ENCODE data around the gene TGM4.

TGM4 gene

DNA sequence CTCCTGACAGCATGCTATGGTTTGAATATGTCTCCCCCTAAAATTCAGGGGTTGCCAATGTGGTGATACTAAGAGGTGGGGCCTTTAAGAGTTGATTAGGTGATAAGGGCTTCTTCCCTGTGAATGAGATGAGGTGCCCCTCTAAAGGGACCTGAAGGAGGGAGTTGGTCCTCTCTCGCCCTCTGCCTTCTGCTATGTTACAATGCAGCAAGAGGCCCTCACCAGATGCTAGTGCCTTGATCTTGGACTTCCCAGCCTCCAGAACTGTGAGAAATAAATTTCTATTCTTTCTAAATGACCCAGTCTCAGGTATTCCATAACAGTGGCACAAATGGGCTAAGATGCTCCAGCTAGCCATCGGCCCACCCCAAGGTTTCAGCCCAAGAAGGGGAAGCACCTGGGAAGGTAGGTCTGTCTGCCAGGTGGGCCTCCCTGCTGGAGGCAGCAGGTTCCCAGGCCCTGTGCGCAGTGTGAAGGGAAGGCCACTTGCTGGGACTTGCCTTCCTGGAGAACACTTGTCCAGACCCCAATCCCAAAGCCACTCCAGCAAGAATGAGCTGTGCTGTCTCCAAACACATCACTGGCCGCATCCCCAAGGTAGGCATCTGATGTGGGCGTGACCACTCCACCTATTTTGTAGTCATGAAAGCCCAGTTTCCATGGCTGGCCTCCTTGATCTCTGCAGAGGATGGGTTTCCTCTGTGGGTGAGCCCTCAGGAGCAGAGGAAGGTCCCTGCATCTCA, 9.0 kb downstream of the TGM4 start:
- no peak for DNase-seq

DNA sequence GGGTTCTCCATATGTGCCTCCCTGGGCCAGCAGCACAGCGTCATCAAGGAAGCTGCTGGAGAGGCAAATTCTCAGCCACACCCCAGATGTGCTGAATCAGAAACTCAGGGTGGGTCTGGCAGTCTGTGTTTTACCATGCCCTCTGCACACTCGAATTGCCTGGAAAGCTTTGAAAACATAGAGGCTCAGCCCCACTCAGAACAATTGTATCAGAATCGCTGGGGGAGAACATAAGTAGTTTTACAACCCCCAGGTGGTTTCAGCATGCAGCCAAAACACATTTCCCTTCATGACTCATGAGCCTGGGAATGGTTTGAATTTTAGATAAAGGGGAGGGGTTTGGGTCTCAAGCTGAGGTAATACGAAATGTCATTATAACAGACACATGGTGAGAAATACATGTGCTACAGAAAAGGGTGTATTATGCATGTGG, 9.6 kb downstream of the TGM4 start:
- DNase-seq, result no peak

DNA sequence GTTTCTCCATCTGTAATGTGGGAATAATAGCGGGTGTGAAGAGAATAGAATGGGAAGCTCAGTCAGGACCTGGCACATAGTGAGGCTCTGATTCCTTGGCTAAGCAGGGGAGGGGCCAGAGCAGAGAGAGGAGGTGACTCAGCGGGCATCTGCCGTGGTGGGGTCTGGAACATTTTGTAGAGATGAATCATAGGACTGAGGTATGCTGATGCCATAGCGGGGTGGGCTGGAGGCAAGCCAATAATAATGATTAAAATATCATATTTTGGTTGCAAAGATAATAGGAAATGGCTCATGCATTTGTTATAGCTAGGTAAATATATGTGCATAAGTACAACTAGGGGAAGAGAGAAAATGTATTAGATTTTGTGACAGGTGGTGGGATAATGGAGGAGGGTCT, 11.2 kb downstream of the TGM4 start:
- no peak for DNase-seq

DNA sequence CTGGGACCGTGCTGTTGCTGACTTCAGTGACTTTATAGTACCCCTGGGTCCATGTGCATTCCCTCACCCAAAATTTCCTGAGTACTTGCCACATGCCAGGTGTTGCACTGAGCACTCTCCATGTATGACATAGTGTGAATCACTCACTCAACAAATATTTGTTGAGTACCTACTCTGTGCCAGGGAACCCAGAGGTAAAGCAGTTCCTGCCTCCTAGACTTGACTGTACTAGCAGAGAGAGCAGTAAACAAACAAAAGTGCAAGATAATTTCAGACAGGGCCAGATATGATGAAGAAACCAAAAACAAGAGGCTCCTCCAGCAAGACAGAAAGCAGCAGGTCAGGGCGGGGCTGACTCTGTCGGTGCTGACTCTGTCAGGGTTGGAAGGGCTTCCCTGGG, 12.2 kb downstream of the TGM4 start:
- no peak for DNase-seq

DNA sequence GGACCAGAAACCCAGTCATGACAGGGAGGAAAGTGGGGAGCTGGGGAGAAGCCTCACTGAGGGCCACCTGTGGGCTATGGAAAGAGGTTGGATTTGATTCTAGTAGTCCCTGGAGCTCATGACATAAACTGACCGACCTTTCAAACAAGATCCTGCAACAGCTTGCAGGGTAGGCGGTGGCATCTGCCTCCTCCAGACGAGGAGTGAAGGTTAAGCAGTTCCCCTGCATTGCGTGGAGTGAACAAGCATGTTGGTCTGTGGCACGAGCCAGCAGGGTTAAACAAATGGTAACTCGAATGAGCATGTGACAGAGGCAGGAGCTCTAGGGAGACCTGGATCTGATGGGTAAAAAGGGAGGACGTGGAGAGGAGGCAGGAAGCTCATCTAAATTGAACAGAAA, 12.7 kb downstream of the TGM4 start:
- DNase-seq, result no peak

DNA sequence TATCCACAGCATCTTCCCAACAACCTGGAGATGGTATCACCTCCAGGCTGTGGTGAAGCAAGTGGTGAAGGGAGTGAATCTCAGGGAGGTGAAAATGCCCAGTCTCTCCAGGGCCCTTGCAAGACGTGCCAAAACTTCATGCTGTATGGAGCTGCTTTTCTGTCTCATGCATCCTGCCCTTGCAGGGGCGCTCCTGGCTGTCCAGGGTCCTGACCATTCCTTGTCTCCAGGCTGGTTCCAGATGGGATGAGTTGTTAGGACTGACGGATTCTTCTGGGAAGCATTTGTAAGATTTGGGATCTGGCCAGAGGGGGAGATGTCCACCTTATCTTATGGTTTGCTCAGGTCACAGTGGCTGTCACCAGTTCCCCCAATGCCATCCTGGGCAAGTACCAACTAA, 15.8 kb downstream of the TGM4 start:
- no peak for DNase-seq

DNA sequence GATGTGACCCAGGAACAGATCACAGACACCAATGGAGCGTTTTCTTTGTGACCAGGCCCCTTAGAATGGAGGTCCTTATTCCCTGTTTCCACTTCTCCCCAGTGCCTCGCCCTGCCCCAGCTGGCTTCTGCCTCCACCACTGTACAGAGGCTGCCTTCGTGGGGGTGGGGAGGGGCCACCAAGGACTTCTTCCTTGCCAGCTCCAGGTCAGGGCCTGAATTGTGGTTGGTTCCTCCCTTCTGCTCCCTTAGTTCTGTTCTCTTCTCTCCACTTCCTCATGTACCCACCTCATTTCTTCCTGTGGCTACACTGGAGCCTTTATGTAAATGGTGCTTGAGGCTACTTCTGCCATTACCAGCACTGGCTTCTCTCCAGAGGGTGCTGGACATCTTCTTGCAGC, 16.4 kb downstream of the TGM4 start:
- no peak for DNase-seq

DNA sequence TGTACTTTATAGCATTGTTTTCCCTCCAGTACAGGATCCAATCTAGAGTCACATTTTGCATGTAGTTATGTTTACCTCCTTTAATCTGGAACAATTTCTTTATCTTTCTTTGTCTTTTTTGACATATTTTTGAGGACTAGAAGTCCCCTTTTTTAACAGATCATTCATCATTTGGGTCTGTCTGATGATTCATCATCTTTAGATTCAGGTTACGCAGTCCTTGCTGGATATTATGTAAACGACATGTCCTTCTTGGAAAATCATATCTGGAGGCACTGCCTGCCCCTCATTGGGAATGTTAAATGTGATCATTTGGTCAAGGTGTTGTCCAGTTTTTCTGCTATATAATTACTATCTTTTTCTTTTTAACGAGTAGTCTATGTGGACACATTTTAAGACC, 18.3 kb downstream of the TGM4 start:
- DNase-seq, result no peak

DNA sequence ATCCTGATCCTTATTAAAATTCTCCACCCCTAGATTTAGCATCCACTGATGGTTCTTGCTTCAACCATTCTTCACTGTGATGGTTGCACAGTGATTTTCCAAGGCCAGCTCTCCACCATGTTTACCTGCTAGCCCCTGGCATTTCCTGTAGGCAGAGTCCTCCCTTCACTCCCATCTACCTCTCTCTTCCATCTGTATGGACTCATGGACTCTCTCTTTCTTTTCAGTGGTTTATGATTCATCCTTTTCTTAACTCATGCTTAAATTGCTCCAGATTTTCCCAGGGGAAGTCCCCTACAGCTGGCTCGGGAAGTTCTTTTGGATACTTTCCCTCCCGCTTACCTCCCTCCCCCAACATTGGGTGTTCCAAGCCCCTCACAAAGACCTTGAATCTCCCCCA, 18.7 kb downstream of the TGM4 start:
- no peak for DNase-seq

DNA sequence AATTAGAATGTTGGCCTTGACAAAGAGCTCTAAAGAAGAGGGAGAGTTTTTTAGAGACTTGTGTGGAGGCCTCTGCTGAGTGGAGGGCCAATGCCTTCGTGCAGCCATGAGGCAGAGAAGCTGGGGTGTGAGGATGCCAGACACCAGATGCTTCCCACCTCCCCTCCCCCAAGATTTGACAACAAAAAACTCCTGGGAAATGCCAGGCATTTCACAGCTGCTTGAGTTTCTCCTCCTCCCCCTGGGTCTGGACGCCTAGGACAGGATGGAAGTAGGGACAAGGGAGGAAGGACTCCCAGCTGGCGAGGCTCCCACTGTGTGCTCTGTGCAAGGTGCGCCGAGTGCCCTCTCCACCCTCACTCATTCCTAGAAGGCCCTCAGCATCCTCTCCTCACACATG, 20.1 kb downstream of the TGM4 start:
- peak; percentile 22 for DNase-seq

DNA sequence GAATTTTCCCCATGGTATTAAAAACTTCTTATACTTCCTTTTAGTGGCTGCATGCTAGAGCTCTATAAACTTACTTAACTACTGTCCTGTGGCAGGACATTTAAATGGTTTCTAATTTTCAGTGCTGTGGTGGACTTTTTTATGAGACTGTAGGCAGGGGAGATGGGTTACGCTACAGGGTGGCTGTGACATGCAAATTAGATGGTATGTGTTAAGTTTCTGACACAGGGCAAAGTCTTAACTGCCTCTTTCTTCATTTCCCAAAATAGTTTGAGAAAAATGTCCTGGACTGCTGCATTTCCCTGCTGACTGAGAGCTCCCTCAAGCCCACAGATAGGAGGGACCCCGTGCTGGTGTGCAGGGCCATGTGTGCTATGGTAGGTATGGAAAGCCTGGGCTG, 22.0 kb downstream of the TGM4 start:
- no peak for DNase-seq

DNA sequence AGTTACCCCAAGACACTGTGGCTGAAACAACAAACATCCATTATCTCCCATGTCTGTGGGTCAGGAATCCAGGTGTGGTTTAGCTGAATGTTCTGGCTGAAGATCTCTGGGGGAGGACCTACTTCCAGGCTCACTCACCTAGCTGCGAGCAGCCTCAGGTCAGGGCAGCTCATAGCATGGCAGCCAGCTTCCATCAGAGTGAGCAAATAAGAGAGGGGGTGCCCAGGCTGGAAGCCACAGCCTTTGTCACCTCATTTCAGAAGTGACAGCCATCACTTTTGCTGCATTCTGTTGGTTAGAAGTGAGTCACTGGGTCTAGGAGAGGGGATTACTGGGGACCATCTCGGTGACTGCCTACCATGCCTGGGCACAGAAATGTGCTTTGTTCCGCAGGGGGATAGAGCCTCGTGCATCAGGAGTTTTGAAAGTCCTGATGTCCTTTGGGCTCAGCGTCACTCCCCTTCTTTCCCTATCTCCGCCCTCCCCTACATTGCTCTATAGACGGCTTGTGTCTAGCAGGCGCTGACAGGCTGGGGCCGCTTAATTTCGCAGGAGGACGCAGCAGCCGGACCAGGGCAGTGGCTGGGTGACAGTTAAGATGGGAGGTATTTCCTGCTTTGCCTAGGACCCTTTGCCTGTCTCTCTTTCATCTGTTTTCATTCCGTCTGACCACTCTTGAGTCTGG, 25.4 kb downstream of the TGM4 start:
- no peak for DNase-seq

DNA sequence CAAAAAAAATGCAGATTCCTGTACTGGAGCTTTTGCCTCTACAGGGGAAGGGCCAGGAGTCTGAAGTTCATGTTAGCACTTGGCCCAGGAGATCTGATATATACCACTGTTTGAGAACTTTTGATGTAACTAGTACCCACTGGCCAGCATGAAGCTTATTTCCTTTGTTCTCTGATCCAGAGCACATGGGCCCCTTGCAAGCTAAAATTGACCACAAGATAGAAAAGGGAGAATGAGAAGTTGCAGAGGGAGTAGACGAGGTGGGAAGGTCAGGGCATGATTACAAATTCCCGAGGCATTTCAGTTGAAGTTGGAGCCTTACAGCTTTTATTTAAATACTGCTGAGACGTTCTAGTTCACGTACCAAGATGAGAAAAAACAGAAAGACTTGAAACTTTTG, 28.2 kb downstream of the TGM4 start:
- DNase-seq, result no peak

DNA sequence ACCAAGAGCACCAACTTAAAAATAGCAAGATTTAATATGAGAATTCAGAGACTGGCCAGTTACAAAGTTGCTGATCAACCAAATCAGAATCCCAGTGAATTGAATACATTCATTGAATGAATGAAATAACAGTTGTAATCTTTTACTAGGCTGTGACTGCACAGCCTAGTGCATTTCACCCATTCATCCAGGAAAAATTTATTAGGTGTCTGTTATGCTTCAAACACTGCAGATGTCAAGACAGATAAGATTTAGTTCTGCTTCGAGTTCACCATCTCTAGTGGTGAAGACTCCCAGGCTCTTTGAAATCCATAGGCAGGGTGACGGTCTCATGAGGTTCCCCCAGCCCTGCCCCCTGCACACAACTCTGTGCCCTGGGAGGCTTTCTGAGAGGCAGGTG, 28.9 kb downstream of the TGM4 start:
- DNase-seq, result no peak

DNA sequence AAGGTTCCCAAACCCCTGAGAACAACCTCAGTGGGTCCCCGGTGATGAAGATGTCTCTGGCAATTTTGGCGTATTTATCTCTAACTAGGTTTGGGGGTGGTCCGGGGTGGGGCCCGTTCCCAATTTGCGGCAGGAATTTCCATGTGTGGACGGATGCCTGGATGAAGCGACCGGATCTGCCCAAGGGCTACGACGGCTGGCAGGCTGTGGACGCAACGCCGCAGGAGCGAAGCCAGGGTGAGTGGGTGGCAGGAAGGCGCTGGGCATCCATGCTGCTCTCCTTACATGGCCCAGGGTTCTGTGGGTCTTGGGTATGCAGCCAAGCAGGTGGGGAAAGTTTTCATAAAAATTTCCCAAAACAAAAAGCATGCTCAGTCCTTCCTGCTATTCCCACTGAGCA, 29.3 kb downstream of the TGM4 start:
- DNase-seq, result no peak

DNA sequence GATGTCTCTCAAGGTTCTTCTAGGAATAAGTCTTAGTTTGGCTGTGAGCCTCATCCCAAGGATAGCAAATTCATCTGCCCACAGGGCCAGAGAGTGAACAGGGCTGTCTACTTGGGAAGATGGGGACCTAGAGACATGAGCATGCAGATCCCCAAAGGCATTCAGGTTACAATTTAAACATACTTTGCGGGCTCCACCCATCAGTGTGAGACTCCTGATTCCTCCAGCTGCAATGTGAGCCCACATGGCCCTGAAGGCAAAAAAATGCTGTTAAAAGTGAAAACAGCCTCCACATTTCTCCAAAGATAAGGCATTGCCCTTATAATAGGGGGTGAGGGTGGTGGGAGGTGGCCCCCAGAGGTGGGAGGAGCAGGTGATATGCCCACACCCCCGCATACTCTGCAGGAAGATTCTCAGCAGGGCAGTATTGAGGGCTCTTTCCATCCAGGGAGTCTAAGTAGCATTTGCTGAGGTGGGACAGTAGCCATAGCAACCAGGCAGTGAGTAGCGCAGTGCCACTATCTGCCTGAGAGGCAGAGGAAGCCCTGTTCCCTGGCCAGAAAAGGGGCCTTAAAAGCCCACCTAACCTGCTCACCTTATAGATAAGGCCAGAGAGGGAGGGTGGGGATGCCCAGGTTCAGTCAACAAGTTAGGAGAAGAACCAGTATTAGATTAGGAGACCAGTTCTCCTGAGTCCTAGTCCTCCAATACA, 31.2 kb downstream of the TGM4 start:
- DNase-seq, result no peak

DNA sequence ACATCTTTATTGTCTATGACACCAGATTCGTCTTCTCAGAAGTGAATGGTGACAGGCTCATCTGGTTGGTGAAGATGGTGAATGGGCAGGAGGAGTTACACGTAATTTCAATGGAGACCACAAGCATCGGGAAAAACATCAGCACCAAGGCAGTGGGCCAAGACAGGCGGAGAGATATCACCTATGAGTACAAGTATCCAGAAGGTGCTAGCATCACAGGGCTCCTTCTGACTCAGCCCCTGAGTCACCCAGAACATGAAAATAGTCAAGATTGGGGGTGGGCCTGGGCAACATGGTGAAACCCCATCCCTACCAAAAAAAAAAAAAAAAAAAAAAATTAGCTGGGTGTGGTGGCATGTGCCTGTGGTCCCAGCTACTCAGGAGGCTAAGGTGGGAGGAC, 32.6 kb downstream of the TGM4 start:
- no peak for DNase-seq

DNA sequence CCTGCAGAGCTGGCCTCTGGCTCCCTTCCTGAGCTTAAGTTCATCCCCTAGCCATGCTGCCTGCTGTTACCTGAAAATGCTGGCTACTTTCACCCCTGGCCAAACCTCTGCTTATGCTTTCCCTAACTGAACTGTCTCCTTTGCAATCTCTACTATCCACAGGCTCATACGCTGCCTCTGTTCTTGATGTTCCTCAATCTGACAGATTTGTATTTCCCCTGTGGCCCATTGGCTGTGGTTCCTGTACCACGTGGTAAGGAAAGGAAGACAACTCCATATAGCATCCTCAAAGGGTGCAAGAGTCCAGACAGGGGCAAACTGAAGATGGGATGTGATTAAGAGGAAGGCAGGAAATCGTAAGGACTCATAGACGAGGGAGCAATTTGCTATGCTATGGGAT, 33.2 kb downstream of the TGM4 start:
- no peak for DNase-seq

DNA sequence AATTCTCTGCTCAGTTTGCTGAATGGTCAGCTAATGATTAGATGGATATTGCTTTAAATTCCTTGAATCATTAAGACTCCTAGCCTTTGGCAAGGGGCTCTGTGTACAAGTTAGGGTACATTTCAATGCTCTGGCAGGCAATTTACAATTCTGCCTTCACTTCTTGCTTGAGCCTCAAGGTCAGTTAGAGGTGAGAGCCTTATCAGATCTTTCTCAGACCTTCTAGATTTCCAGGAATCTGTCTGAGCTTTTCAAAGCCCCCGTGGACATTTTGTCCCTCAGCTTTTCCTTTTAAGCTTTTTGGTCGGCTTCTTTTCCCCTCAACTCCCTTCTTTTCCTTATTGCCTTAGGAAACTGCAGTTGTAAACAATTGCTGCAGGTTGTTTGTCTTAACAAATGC, 34.7 kb downstream of the TGM4 start:
- no peak for DNase-seq

DNA sequence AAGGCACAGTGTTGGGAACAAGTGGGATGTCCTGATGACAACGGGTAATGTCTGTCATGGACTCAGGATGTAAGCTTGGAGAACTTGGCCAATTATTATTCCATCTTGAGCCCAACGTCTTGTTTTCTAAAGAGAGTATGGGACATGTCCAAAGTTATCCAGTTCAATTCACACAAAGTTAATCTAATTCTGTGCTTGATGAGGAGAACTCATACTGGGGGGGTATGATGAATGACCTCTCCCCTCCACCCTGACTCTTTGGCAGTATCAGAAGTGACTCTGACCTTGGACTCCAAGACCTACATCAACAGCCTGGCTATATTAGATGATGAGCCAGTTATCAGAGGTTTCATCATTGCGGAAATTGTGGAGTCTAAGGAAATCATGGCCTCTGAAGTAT, 36.3 kb downstream of the TGM4 start:
- DNase-seq, result no peak

DNA sequence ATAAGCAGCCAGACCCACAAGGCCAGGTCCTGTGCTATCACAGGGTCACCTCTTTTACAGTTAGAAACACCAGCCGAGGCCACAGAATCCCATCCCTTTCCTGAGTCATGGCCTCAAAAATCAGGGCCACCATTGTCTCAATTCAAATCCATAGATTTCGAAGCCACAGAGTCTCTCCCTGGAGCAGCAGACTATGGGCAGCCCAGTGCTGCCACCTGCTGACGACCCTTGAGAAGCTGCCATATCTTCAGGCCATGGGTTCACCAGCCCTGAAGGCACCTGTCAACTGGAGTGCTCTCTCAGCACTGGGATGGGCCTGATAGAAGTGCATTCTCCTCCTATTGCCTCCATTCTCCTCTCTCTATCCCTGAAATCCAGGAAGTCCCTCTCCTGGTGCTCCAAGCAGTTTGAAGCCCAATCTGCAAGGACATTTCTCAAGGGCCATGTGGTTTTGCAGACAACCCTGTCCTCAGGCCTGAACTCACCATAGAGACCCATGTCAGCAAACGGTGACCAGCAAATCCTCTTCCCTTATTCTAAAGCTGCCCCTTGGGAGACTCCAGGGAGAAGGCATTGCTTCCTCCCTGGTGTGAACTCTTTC, 39.6 kb downstream of the TGM4 start:
- peak; percentile 48 for DNase-seq

DNA sequence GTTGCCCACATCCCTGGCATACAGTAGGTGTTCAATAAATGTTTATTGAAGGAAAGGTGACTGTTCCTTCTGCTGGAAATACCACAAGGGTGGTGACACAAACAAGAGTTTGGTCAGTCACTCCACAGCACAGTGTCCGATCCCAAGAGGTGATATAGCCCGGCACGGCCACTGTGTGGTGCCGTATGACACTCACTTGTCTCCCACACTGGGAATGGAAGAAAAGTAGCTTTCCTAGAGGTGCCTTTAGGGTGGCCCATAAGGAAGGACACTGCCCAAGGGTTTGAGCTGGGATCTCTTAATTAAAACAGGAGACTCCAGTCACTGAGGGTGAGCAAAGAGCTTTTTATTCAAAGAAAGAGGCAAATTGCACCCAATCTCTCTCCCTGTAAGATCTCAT, 40.5 kb downstream of the TGM4 start:
- DNase-seq, result no peak

DNA sequence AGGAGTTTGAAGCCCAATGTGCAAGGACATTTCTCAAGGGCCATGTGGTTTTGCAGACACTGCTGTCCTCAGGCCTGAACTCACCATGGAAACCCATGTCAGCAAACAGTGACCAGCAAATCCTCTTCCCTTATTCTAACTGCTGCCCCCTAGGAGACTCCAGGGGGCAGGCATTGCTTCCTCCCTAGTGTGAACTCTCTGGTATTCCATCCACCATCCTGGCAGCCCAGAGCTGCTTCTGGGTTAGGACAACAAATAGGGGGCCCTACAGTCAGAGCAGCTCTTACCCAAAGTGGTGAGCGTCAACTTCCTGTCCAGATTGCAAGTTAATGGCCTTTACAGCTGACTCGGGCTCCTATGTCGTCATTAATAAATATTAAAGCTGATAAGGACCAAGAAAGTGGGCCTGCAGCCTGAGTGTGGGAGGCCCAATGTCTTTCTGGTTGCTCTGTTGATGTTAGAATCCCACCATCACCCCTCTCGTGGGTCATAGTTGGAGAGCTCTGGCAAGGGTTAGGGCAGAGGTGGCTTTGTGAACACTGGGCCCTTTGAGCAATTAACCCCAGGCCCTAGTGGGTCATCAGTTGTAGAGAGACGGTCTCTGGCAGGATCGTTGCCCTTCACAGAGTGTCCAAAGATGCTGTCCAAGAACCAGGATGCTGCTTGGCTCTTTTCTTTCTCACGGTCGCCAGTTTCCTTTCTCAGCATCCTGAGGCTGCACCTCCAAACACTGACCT, 41.5 kb downstream of the TGM4 start:
- no peak for DNase-seq

Data from NCI-H2171 treated with DMSO at 0.1 percent for 48 hours (cell line).